K562 (cell line): ENCODE results near the gene FBXL12. TPM values are rescaled to one million over a fixed set of nuclear protein-coding genes. Genes with fewer than 3 reads are reported as not detected.

ENCODE experiments used
- ATAC-seq: fragments of 200-7000 bp; cut with Tn5 transposase; 3 replicates; pipeline ENCODE4 v1.9.1; 2020; ENCODE audit warnings: moderate library complexity
- BruUV-seq: library from RNA; stranded (reverse); fragments of 400-500 nt; replicated peaks from 2 replicates; lab custom pipeline; 2021; lab: Mats Ljungman, UMichigan
- CTCF ChIA-PET: fragments of 300-600 bp; formaldehyde crosslinking; extraction: SDS; loops from one replicate; lab custom pipeline; 2021; ENCODE audit warnings: low intra/inter-chr PET ratio; lab: Yijun Ruan, JAX
- POLR2A ChIA-PET: fragments of 300-600, 350-650 bp; sonication (Branson Sonifier 250); formaldehyde crosslinking; extraction: SDS; loops from one replicate; lab custom pipeline; 2021; ENCODE audit warnings: antibody characterized with exemption, inconsistent platforms; lab: Yijun Ruan, JAX
- DNase-seq, 4 experiments: peaks; one replicate each; pipeline versions ENCODE4 v3.0.0 to v3.0.0-alpha.2; 2011 to 2018; ENCODE audit warnings: low spot score in 3 of 4, mixed read lengths in 3 of 4; ENCODE audit errors: extremely low read depth in 1 of 4
- FAIRE-seq: peaks from 2 replicates; lab custom pipeline; 2011; peaks lifted over from hg19 to GRCh38; lab: Jason Lieb, UNC
- H2AFZ ChIP-seq: 2 replicates; pipeline ENCODE4 v1.6.0; 2011; ENCODE audit warnings: low read depth, low read length, control low read depth, inconsistent platforms
- H3K27ac ChIP-seq: fragments of 200-600 bp; 3 replicates; pipeline ENCODE4 v1.8.0; 2011; ENCODE audit warnings: low read depth, mild to moderate bottlenecking, control low read depth, inconsistent platforms, low read length, moderate library complexity, mixed read lengths; ENCODE audit errors: extremely low read depth
- H3K27me3 ChIP-seq, 2 experiments: fragments of 300-600 bp in 1 of 2; 2 replicates in 1 of 2; 3 replicates in 1 of 2; pipeline versions ENCODE4 v1.6.0 to v1.8.0; 2011; ENCODE audit warnings: inconsistent platforms in 2 of 2, low read length in 2 of 2, mild to moderate bottlenecking in 1 of 2, mixed read lengths in 1 of 2, moderate library complexity in 1 of 2; ENCODE audit not compliant: control insufficient read depth in 2 of 2, insufficient read depth in 2 of 2
- H3K36me3 ChIP-seq: fragments of 300-600 bp; 3 replicates; pipeline ENCODE4 v1.8.0; 2011; ENCODE audit warnings: mild to moderate bottlenecking, low read length, inconsistent platforms; ENCODE audit not compliant: control insufficient read depth, insufficient read depth
- H3K4me1 ChIP-seq, 2 experiments: fragments of 200-600 bp in 1 of 2; replicated peaks in 1 of 2; 2 replicates in 1 of 2; 3 replicates in 1 of 2; pipeline versions ENCODE4 v1.5.1 to v1.8.0; 2011; ENCODE audit warnings: inconsistent platforms in 2 of 2, low read length in 2 of 2, mild to moderate bottlenecking in 1 of 2, mixed read lengths in 1 of 2, moderate library complexity in 1 of 2; ENCODE audit not compliant: control insufficient read depth in 2 of 2, insufficient read depth in 2 of 2
- H3K4me2 ChIP-seq: 2 replicates; pipeline ENCODE4 v1.6.1; 2011; ENCODE audit warnings: low read length, control low read depth, inconsistent platforms, mixed read lengths; ENCODE audit not compliant: insufficient read depth
- H3K4me3 ChIP-seq: fragments of 200-600 bp; sonication (generic), shearing (Covaris generic); 2 replicates; pipeline ENCODE4 v1.5.1; 2016; ENCODE audit warnings: control low read depth, inconsistent platforms
- H3K79me2 ChIP-seq: fragments of 200-600 bp; 3 replicates; pipeline ENCODE4 v1.8.0; 2011; ENCODE audit warnings: low read length, inconsistent platforms; ENCODE audit not compliant: control insufficient read depth, insufficient read depth
- H3K9ac ChIP-seq, 2 experiments: 2 replicates each; pipeline versions ENCODE4 v1.6.0 to v1.6.1; 2011; ENCODE audit warnings: low read depth in 2 of 2, low read length in 2 of 2, control low read depth in 1 of 2, inconsistent platforms in 1 of 2, mild to moderate bottlenecking in 1 of 2, mixed read lengths in 1 of 2; ENCODE audit not compliant: insufficient read depth in 1 of 2
- H3K9me1 ChIP-seq: one replicate; pipeline ENCODE4 v1.6.0; 2011; ENCODE audit warnings: inconsistent platforms, mild to moderate bottlenecking, low read length, moderate library complexity; ENCODE audit not compliant: control insufficient read depth, insufficient read depth
- H3K9me3 ChIP-seq: replicated peaks from 2 replicates; pipeline ENCODE4 v1.5.1; 2011; ENCODE audit warnings: low read depth, low read length, inconsistent platforms; ENCODE audit not compliant: control insufficient read depth, insufficient read depth
- H4K20me1 ChIP-seq: replicated peaks from 2 replicates; pipeline ENCODE4 v1.6.1; 2011; ENCODE audit warnings: low read length, inconsistent platforms, mixed read lengths; ENCODE audit not compliant: control insufficient read depth, insufficient read depth
- AFF1 ChIP-seq, 2 experiments: fragments of 450-650 bp; IDR thresholded peaks; 2 replicates each; pipeline ENCODE4 v1.6.1; 2018; ENCODE audit warnings: mild to moderate bottlenecking in 2 of 2, low read depth in 1 of 2; ENCODE audit not compliant: partially characterized antibody in 2 of 2
- CHAMP1 ChIP-seq: fragments of 450-650 bp; IDR thresholded peaks from 2 replicates; pipeline ENCODE4 v1.6.1; 2016; ENCODE audit warnings: mild to moderate bottlenecking
- EP300 ChIP-seq: IDR thresholded peaks from 2 replicates; pipeline ENCODE4 v1.6.1; 2012; ENCODE audit warnings: low read length, improper control_type of control experiment
- ESRRA ChIP-seq: fragments of 450-650 bp; IDR thresholded peaks from 2 replicates; pipeline ENCODE4 v1.6.1; 2014; ENCODE audit warnings: low read depth, mild to moderate bottlenecking, moderate library complexity, borderline replicate concordance
- GTF2F1 ChIP-seq: IDR thresholded peaks from 2 replicates; pipeline ENCODE4 v1.6.1; 2011; ENCODE audit warnings: low read depth, low read length, improper control_type of control experiment
- KAT8 ChIP-seq: fragments of 450-650 bp; IDR thresholded peaks from 2 replicates; pipeline ENCODE4 v1.6.1; 2016; ENCODE audit warnings: low read depth, mild to moderate bottlenecking
- MEF2D ChIP-seq: conservative IDR thresholded peaks from 2 replicates; pipeline ENCODE4 v1.6.1; 2016; ENCODE audit warnings: low read depth, missing genetic modification characterization, missing compliant biosample characterization
- NFE2 ChIP-seq: IDR thresholded peaks from 2 replicates; pipeline ENCODE4 v1.6.1; 2014; ENCODE audit warnings: antibody characterized with exemption, low read depth
- PATZ1 ChIP-seq: fragments of 250-450 bp; sonication (Bioruptor Pico); IDR thresholded peaks from 2 replicates; pipeline ENCODE4 v1.5.0; 2020; ENCODE audit warnings: mild to moderate bottlenecking, borderline replicate concordance
- POLR2A ChIP-seq: fragments of 450-650 bp; conservative IDR thresholded peaks from 2 replicates; pipeline ENCODE4 v1.6.1; 2016
- PURB ChIP-seq: sonication (generic); formaldehyde crosslinking; IDR thresholded peaks from 2 replicates; pipeline ENCODE4 v1.9.0; 2021; ENCODE audit warnings: low read depth, mild to moderate bottlenecking, missing genetic modification reagents
- RBM34 ChIP-seq: fragments of 200-400 bp; formaldehyde crosslinking; IDR thresholded peaks from 2 replicates; pipeline ENCODE4 v1.6.1; 2018; ENCODE audit warnings: low read length, borderline replicate concordance; ENCODE audit not compliant: insufficient read depth
- ZNF347 ChIP-seq: fragments of 450-650 bp; formaldehyde crosslinking; IDR thresholded peaks from 2 replicates; pipeline ENCODE4 v1.4.0; 2020; ENCODE audit warnings: low read depth, mild to moderate bottlenecking, moderate library complexity
- ZNF764 ChIP-seq: fragments of 250-450 bp; sonication (Bioruptor Pico); IDR thresholded peaks from 2 replicates; pipeline ENCODE4 v1.4.0; 2020; ENCODE audit warnings: low read depth, mild to moderate bottlenecking, moderate library complexity
- WGBS: fragments of 100-300 bp; shearing (Covaris generic); methylation state at CpG from one replicate; pipeline ENCODE4 v1.1.6; 2016; ENCODE audit warnings: low coverage, mixed read lengths; ENCODE audit not compliant: insufficient coverage; ENCODE audit errors: missing lambda C conversion rate; 5-methylcytosine and 5-hydroxymethylcytosine counted together
- in situ Hi-C: fragments of 300-500 bp; cut with MboI; formaldehyde crosslinking; loops from 4 replicates; pipeline ENCODE4 v1.15.0; 2018; ENCODE audit warnings: inconsistent platforms, mixed read lengths
- intact Hi-C: fragments of 100-400 bp; cut with micrococcal nuclease; formaldehyde crosslinking; loops from 2 replicates; pipeline ENCODE4 v1.14.2; 2022
- polyA plus RNA-seq, 8 experiments: library from polyadenylated mRNA; depleted of rRNA in 4 of 8; stranded (reverse) in 5 of 8; unstranded in 3 of 8; fragments of >200 nt; fragmentation: Nextera tagmentation in 2 of 8; fragmentation: Illumina TruSeq in 1 of 8; extraction: Ambion mirVana in 2 of 8; extraction: Trizol in 1 of 8; gene quantifications; 2 replicates each; pipeline versions ENCODE4 v1.2.1 to v1.2.3, GENCODE V29; 2011 to 2014; ENCODE audit warnings: inconsistent platforms in 1 of 8, missing spikeins in 1 of 8
- total RNA-seq, 7 experiments: library from RNA; depleted of rRNA in 6 of 7; stranded (reverse); fragments of >200 nt in 6 of 7; fragmentation: Illumina TruSeq in 2 of 7; extraction: Trizol in 2 of 7; gene quantifications; 2 replicates each; pipeline versions ENCODE4 v1.2.1 to v1.2.3, GENCODE V29; 2011 to 2021; ENCODE audit warnings: low replicate concordance in 1 of 7

FBXL12 gene
- total and polyA plus RNA-seq, 9 of the 15 experiments (the other 6 are each of a cell fraction or from before 2014, with no cell fraction given) = 2.7 to 40.5 (median 26.5) TPM

GRCh38 chr19:9865732-9866501 lies 47.0 kb upstream of the FBXL12 start:
- Histone ChIP-seq H3K4me2 (no peak overlapping the region), H3K79me2 (no peaks in the 10 kb centered on the region), H3K27me3 (peaks cover 24 to 37% of the 10 kb centered on the region in 2 experiments; a peak in 4 of 5 replicates), H3K27ac (no peak overlapping the region), H3K4me1 (no peaks in the 10 kb centered on the region), H4K20me1 (0 out of 2 replicates have a peak, but pooled peaks cover 4% of the 10 kb centered on the region), H3K9me1 (no peaks in the 10 kb centered on the region), H3K36me3 (no peaks in the 10 kb centered on the region), H3K4me3 (no peak overlapping the region), H3K9me3 (no peaks in the 10 kb centered on the region), H3K9ac (no peak overlapping the region), H2AFZ (no peak overlapping the region)
- ATAC-seq (no peak), FAIRE-seq (no peak), DNase-seq (no peak)
- intact Hi-C loops = no loop called here
- ChIA-PET CTCF (interaction anchor here (0.6 kb wide), 1 partner anchor 158 kb away, joined by 3 read pairs; no protein-coding TSS in a partner anchor), POLR2A (interaction anchor here (1.2 kb wide), 1 partner anchor 9 kb away, joined by 3 read pairs; no protein-coding TSS in a partner anchor)
- BruUV-seq = no TSS peak
- WGBS = 5% methylated on average over 16 of the region's 16 CpGs
- in situ Hi-C loops = no loop called here
- TF ChIP-seq GTF2F1 = no peak
- no peak for TF ChIP-seq ZNF347
- TF ChIP-seq KAT8 = no peak
- TF ChIP-seq PURB = no peak
- TF ChIP-seq ESRRA = no peak
- TF ChIP-seq POLR2A = no peak
- TF ChIP-seq ZNF764 = no peak
- no peak for TF ChIP-seq NFE2
- TF ChIP-seq CHAMP1 = no peak
- TF ChIP-seq AFF1 (IDR thresholded peaks at IDR 0.05; ENCODE audit: low read depth in 1 of 2, partially characterized antibody in 2 of 2) = no peak
- no peak for TF ChIP-seq MEF2D (tag)
- TF ChIP-seq EP300 = no peak
- no peak for TF ChIP-seq RBM34
- no peak for TF ChIP-seq PATZ1 (CRISPR knock-in tag)
